ENCODE measurements around the gene NXPH4.
A peak's percentile ranks its signal among the peaks of the same experiment; 100 is the strongest.

Gene NXPH4

DNA sequence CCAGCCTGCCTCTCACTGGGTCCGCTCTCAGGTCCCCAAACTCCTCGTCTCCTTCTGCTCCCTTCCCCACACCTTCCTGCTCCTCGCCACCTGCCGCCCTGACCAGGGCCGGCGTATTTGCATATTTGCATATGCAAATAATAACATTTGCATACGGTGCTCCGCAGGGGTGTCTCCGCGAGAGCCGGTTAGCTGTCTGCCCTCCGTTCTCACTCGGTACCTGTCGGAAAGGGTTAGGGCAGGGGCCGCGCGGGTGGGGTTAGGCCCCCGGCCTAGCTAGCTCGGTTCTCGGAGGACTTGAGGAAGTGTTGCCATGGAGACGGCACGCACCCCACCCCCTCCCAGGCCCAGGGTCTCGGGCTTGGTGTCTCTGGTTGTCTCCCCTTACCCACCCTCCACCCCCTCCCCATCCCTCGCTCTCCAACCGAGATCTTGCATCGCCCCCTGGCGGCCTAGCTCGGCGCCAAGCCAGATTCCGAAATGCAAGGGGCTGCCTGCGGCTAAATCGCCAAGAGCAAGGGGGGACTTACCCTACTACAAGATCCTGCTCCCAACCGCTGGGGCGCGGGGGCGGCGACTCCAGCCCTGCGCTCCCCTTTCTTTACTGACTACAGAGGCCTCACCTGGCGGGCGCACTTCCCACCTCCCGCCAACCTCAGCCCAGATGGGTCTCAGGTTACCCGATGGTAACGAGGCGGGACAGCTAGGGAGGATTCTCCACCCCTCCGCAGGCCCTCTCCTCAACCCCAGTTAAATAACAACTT lies 26.3 kb downstream of the NXPH4 start:
- DNase-seq (ENCODE audit: low read depth in 2 of 2) = no peak

- DNase-seq (ENCODE audit: low read depth in 2 of 2) = peak; percentile 48 to 78
These were observed 27.1 kb downstream of the NXPH4 start for GRCh38 chr12:57243521-57244311.

DNA sequence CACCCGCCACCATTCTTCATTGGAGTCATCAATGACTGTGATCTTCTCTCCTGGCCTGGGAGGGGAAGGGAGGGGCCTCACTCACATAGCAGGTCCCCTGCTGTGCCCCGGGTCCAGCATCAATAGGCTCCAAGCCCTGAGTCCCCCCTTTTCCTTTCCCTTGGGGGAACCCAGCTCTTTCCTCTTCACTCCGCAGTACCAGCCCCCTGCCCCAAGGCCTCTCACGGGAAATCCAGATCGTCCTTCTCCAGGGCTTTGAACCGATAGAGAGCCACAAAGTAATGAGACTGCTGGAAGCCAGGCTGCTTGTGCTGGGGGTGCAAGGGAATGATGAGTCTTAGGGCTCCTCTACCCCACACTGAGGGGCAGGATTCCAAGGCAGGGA lies 27.7 kb downstream of the NXPH4 start:
- DNase-seq (ENCODE audit: low read depth in 2 of 2) = no peak

- DNase-seq (ENCODE audit: low read depth in 2 of 2) = no peak
These were observed 30.4 kb downstream of the NXPH4 start for GRCh38 chr12:57247041-57247440.

- DNase-seq (ENCODE audit: low read depth in 2 of 2) = no peak
These were observed 32.5 kb downstream of the NXPH4 start for GRCh38 chr12:57248934-57249742.

DNA sequence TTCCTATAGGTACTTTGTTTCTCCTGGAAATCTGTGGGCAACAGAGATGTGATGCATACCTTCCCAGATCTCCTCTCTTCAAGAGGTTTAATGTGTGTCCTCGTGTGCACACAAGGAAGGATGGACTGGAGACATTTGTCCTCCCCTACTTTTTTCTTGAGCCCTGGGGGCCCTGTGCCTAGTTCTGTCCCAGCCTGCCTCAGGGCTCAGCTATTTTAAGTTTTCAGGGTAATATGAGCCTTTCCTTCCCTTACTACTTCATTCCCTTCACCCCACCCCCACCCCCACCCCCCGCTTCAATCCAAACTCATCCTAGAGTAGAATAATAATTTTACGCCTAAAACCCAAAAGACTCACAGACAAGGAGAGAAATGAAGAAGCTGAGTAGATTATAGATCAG lies 33.9 kb downstream of the NXPH4 start:
- DNase-seq (ENCODE audit: low read depth in 2 of 2) = no peak

- DNase-seq (ENCODE audit: low read depth in 2 of 2) = no peak
These were observed 34.4 kb downstream of the NXPH4 start, which contains the start of gene STAC3 for GRCh38 chr12:57250956-57251355. Gene STAC3, minus strand, starts transcription at chr12:57251187. Its CDS starts 1,551 bp downstream, at chr12:57249636.

DNA sequence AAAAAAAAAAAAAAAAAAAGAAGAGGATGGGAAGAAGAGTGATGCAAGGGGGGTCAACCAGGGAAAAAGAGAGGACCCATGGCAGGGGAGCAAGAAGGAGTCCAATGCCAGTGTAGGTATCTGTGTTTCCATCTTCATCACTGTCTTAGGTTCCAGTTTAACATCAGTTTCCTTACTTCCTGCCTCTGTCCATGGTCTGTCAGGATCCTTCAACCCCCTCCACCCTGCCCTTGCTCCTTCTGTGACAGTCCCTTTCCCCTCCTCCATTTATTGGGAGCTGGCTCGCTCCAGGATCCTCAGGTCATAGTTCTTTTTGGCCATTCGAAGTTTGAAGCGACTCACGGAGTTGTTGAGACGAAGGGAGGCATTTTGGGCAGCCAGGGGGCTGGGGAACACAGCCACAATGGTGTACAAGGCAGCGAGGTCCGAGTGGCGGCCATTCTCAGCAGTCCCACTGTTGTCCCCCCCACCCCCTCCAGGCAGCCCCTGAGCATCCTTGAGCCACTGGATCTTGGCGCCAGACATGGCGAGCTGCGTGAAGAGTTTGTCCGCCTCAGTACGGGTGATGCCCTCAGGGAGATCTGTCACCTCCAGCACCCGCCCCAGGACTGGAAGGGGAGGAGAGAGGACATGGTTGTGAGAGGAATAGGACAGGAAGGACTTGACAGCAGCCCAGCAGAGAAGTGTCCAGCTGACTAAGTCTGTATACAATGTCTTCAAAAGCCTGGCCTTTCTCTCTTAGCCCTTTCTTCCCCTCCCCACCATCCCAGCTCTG lies 38.1 kb downstream of the NXPH4 start:
- DNase-seq (ENCODE audit: low read depth in 2 of 2) = no peak

DNA sequence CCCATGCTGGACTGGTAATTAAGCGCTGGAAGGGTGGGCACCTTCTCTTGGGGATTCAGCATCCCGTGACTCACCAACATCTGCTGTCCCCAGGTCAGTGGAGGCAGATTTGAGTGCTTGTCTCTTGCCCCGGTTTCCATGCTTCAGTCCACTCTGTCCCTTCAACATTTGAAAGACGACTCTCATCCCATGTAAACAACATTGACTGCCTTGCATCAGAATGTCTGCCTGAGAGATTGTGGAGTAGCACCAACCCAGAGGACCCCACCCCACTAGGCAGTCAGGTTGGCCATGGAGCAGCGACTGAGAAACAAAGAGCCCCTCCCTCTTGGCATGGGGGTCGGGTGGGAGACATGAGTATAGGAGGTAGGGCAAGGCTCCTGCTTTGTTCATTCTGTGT lies 39.3 kb downstream of the NXPH4 start:
- DNase-seq (ENCODE audit: low read depth in 2 of 2) = no peak

- no peak for DNase-seq (ENCODE audit: low read depth in 2 of 2)
These were observed 42.7 kb downstream of the NXPH4 start for GRCh38 chr12:57258977-57259970.

DNA sequence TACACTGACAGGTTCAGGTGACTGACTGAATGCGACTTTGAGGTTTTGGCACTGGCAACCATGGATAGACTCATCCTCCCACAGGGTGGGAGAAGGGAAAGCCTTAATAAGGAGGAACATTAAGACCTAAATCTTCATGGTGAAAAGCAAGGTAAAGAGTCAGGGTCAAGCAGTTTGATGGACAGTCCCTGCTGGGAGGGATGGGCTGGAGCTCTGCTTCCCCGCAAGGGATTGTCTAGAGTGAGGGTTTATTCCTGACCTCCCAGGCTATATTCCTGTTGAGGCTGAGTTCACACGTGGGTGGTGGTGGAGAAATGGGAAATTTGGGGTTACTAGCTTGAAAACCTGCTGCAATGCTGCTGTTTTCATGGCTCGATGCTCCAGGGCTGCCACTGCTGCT lies 43.8 kb downstream of the NXPH4 start:
- no peak for DNase-seq (ENCODE audit: low read depth in 2 of 2)

- no peak for DNase-seq (ENCODE audit: low read depth in 2 of 2)
These were observed 44.9 kb downstream of the NXPH4 start for GRCh38 chr12:57261428-57261865.

GRCh38 chr12:57262126-57262822 lies 45.7 kb downstream of the NXPH4 start:
- DNase-seq (ENCODE audit: low read depth in 2 of 2) = no peak

DNA sequence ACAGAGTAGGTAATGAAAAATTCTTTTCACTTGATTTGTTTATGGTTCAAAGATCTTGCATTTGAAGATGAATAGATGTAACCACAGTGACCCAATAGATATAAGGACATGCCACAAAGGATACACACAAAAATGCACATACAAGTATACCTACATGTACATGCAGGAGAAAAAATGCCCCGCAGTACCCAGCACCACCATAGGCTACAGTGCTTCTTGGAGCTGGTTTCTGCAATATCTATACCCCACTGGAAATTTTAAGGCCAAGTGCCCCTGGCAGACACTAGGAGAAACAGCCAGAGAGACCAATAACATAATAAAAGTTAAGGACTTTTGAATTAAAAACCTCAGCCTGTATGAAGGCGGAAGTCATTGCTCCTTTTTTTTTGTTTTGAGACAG lies 46.5 kb downstream of the NXPH4 start:
- DNase-seq (ENCODE audit: low read depth in 2 of 2) = no peak

DNA sequence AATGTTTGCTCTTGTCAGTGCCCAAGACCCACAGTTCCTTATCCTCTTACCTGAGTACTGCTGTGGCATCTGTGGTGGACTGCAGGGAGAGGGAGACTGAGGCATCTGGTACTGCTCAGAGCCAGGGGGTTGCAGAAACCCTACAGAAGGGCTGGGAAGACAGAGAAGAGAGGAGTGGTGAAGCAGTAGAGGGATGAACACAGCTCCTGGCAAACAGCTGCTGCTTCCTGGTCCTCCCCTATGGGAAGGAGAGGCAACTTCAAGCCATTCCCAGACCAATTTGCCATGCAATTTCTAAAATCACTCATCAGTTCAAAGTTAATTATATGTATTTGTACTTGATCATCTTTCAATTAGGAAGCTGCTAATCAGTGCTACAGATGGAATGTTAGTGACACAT lies 50.1 kb downstream of the NXPH4 start:
- DNase-seq (ENCODE audit: low read depth in 2 of 2) = no peak

- no peak for DNase-seq (ENCODE audit: low read depth in 2 of 2)
These were observed 51.7 kb downstream of the NXPH4 start for GRCh38 chr12:57268264-57268663.

- DNase-seq (ENCODE audit: low read depth in 2 of 2) = no peak
These were observed 54.4 kb downstream of the NXPH4 start for GRCh38 chr12:57270966-57271470.

DNA sequence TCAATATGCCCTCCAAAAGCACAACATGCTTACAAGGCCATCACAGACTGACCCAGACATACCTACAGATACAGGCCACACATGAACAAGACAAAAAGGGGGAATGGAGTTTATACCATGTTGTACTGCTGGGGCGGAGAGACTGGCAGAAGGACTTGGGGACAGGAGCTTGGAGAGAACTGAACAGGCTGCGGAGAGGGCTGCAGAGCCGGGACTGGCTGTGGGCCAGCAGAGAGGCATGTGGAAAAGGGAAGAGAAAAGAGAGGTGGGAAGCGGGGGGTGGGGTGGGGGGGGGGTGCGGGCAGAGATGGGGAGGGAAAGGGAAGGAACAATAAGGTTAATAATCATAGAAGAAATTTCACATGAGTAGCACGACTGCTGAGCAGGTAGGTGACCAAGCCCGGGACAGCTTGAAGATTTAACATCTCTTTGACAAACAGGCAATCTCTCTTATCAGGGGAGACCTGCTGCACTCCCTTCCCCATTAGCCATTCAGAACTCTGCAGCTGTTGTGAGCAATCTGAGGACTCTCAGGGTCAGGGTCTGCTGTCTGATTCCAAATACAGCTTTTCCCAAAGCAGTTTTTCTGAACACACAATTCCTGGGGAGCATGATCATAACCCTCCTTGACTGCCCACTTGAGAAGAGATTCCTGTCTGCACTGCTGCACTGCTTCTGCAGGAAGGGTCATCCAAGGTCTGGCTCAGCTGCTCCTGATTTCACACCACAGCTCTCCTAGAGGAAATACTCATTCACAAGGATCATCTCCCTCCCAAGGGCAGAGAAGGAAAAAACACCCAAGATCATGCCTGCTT lies 56.0 kb downstream of the NXPH4 start:
- no peak for DNase-seq (ENCODE audit: low read depth in 2 of 2)

DNA sequence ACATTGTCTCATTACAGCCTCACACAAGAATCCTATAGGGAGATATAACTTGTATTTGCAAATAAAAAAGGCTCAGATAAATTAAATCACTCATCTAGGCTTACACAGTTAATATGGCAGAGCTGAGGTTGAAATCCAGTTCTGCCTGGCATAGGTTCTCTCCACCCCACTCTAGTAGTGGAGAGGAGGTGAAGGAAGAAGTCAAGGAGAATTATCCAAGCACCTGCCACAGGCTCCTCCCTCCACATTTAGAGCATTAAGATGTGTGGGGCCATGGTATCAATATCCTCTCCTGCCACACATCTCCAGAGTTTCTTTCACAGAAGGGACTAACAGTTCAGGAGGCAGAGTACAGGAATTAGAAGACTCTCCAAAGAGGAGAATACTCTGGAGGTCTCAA lies 56.9 kb downstream of the NXPH4 start:
- no peak for DNase-seq (ENCODE audit: low read depth in 2 of 2)

Measured in stimulated activated CD4-positive, alpha-beta T cell treated with anti-CD3 and anti-CD28 coated beads, Interleukin-1b, Interleukin-23, amount 100 ng/mL, for 1 hour (primary cell).